Stimulated activated CD4-positive, alpha-beta T cell treated with anti-CD3 and anti-CD28 coated beads, Interleukin-15, amount 100 ng/mL, for 48 hours (primary cell): ENCODE measurements around the gene GPC3.
A peak's percentile ranks its signal among the peaks of the same experiment; 100 is the strongest.
"Not testable (repeated sequence)": the region's sequence is repeated elsewhere in the genome, so short reads cannot be mapped to it uniquely, and the experiment has no call there.

ENCODE experiments used
- DNase-seq, 2 donors: peaks; one replicate each; pipeline ENCODE4 v3.0.0-alpha.2; 2020; ENCODE audit warnings: low read depth in 2 of 2

Gene GPC3

DNA sequence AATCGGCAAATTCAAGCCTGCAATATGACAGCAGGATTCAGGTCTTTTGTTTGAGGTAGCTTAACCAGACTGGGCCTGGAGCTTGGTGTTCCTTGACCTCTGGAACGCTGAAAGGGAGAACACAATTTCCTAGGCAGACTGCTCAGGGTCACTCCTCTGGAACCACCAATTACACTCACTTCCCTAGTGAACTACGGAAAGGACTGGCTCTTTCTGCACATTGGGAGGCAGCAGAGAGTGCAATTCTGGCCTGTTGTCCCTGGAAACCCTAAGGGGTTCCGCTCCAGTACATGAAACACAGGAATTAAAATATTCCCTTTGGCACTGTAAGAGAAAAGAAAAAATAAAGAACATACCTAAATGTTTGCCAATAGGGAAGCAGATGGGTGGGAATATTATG lies 58.6 kb downstream of the GPC3 start:
- DNase-seq, result no peak

DNA sequence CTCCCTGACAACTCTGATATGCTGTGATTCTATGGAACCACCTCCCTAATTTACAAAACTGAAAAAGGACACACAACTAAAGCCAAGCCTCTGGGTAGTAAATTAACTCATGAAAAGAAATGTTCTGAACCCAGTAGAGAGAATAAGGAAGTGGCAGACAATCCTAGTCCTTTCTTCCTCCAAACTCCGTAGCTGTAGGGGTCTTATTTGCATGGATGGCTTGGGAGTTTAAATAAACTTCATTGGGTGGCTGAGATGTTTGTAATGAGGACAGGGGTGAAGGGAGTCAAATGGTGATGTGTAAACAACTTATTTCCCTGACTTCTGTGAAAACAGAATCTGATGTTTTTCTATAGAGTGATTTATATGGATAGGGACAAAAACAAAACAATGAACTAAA lies 59.3 kb downstream of the GPC3 start:
- DNase-seq, result no peak

DNA sequence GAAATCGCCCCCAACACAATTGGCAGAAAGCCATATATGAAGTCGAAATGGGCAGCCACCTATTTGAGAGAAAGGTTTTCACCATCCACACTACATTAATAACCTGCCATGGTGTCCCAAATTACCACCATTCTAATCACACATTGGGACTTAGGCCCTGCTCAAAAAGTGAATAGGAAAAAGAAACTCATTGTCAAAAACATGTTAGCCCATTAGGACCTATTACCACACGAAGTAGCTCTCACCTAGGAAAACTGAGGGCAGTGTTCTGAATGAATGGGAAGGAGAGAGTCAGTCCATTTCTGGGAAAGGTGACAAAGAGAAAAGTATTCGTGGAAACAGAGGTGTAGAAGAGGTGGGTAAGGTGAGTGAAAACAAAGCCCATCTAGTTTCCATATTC lies 60.8 kb downstream of the GPC3 start:
- DNase-seq, result no peak

DNA sequence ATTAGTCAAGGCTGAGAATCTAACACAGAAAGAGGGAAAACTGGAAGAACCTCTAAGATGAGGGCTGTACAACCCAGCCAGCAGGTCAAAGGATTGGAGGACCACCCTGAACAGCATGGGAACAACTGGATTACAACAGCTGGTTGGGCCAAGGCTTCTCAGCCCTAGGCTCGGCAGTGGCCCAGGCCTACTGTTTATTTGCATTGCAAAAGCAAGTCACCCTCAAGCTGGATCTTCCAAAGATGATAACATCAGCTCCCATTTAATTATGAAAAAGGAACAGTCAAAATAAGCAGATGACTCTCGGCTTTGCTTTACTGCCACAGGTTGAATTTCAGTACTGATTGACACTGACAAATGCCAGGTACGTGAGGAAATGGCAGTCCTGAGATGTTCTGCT lies 61.8 kb downstream of the GPC3 start:
- DNase-seq, result no peak

DNA sequence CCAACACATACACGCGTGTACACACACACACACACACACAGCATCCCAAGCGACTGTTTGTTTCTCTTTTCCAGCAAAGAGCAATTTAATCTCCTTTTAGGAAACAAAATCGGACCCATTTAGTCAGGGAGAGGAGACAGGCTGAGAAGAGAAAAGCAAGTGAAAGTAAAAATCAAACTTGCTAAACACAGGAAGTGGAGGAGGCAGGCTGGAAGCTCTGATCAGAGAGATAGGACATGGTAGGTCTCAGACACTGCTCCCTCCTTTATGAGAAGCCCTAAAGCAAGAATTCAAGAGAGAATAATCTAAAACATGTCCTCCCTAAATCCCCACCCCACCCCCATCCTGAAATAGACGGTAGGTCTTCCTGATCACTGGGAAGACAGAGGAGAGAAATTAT lies 62.3 kb downstream of the GPC3 start:
- DNase-seq, result no peak

DNA sequence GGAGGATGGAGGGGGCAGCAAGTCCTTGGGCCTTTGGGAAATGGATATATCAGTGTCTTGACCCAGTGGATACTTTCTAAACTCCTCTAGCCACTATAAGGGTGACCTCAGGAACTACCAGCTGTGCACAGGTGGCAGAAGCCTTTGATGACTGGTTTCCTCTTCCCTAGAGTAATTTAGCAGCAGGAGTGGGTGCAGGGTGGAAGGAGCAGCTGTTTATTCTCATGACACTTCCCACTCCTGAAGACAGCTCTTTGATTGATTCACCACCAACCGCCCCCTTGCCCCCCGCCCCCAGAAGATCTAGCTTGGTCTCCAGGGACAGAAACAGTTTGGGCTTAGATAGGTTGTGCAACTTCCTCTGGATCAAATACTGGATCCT lies 63.0 kb downstream of the GPC3 start:
- DNase-seq, result no peak

DNA sequence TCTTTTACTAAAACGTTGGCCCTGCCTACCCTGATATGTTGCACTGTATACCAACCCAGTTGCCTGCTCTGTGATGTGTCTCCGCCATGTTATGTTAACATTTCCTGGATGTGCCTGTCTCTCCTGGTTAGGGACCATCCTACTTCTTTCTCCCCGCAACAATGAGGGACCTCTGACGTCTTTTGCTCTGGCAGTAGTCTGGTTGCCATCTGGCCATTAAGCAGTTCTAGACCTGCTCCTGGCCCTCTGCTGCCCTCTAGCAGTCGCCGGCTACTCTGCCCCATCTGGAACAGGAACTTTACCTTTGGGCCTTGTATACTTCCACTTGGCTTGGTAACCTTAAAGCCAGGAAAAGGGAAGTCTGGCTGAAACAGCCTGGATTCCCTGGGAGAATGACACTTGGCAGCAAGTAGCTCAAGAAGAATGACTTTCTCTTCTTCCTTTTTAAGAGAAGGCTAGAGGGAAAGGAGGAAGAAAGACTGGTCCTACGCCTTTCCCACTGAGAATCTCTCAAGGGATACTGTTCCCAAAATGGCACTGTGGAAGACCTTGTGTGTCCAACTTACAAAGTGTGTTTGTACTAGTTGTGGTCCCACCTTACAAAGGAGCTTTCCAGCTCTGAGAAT lies 63.5 kb downstream of the GPC3 start:
- DNase-seq, result peak in 1 of 2 donors; percentile 45

DNA sequence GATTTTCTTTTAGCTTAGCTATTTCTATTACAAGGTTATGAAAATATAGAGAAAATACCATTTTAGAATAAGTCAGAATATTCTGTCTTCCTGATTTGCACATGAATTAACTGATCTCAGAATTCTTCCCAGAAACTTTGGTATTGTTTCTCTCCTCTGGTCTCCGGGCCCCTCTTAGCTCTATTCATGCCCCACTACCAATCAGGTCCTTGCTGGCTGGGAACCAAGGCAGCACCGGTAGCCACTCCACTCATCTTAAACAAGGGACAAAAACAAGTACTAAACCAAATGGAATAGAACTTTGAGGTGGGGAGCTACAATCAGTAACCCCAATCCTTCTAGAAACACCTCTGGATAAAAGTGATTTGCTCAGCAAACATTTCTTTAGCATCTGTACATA lies 64.3 kb downstream of the GPC3 start:
- no peak for DNase-seq

DNA sequence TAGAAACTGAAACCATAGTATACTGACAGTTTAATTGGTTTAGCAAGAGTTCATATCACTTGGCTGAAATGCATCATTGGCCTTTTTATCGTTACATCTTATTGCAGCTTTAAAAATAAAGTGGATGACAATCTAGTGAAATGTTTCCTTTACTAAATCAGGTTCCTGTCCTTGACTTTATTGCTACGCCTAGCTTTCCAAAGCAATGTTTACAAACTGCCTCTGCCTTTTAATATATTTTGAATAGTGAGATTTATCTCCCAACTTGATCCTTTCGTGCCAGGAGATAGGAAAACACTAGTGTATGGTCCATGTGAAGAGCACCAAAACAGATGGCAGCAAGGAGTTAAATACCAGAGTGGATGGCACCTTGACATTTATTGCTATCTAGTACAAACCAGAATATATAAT lies 67.0 kb downstream of the GPC3 start:
- no peak for DNase-seq

DNA sequence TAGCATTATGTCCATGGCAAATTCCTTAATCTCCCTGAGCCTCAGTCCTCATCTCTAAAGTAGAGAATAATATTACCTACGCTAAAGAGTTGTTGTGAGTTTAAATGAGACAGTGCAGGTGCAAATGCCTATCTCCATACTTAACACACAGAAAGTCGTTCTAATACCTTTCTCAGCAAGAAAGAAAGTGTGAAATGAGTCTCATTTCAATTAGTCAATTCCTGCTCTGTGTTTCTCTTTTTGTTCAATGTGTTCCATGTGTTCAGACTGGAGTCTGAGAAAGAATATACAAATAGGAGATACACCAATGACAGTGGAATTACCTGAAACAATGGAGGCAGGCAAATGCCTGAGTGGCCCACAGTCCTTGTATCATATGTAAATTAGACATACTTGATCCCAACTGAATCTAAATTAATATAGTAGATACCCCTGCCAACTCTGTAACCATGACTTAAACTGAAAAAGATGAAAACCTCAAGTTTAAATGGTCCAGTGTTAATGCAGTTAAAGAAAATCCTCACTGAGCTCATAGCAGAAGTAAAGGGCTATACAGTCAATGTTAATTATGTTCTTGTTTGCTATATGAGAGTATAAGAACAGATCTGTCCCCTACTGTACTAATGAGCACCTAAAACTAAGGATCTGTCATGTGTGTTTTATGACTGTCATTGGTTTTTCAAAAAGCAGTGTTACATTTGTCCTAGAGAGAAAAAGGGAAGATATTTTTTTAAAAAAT lies 68.2 kb downstream of the GPC3 start:
- DNase-seq, result no peak

DNA sequence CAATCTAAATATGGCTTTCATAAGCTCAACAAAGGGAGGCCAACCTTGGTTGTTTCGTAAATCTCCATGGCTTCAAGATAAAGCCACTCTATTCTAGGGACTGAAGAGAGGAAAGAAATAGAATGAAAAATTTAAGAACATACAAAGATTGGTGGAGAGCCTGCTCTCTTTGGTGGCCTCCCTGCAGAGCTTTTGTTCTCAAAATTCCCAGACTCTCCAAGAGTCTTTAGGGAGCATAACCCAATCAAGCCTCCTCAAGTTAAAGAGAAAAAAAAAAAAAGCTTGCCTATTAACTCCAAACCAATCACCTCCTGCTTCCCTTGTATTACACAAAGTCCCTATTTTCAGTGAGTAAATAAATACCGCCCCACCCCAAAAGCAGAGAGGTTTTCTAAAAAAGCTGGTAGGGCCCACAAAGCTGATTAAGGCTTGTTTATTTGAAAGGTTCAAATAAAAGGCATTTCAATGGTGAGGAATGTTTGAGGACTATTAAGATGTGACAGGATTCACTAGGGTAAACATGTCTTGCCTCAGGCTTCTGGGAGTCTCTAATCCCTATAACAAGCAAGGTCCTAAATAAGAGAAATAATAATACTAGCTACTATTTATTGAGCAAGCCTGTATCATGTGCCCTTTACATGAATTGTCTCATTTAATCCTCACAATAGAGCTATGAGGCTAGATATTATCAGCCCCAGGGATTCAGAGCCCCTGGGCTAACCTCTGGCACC lies 71.6 kb downstream of the GPC3 start:
- no peak for DNase-seq

DNA sequence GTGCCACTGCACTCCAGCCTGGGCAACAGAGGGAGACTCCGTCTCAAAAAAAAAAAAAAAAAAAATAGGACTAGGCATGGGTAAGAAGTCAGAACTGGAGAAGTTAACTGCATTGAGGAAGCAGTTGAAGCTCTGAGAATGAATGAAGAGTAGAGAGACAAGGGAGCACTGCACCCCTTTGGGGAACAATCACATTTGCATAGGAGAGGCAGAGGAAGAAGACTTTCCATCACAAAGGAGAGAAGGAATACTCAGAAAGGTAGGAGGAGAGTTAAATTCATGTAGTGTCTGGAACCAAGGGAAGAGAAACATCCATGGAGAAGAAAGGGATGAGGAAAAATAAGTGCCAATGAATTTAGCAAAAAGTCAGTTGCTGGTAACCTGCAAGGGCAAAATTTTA lies 72.4 kb downstream of the GPC3 start:
- no peak for DNase-seq

DNA sequence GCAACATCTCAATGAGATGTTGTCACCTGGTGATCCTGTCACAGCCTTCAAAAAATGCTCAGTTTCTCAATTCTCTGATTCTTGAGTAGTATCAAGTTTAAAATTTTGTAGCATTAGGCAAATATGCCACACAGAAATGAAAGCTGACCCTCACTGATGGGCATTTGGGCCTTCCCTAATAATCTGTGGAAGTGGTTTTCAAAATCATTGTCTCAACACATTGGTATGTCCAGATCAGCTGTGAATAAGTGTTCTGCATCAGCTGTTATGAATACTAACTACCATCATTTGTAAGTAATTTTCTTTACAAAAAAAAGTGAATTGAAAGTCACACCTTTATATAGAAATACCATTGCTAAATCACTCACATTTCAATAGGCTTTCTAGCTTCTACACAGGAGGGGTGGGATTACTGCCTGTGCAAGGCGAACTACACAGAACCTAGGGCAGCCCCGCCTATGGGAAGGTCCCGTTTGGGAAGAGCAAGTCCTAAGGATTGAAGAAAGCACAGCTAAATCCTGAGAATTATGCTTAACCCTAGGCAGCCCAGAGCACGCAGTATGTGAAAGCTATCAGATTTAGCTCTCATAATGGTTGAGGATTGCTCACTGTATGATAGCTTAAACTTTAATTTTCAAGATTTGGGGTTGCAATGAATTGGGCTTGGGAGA lies 73.4 kb downstream of the GPC3 start:
- no peak for DNase-seq

DNA sequence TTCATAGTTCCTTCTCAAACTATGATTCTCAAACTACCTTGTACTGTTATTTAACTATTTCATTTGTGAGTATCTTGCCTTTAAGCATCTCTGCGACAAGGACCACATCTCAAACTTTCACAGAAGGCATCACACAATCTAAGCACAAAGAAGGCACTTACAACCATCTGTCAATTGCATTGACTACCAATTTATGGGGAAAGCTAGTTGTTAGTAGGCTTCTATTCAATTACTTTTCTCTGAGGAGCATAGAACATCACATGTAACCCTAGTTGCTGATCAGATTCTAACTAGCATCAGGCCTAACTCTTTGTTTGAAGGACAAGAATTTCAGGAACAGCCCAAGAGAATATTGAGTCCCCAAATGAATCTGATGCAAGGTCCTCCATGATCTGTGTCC lies 74.9 kb downstream of the GPC3 start:
- DNase-seq, result no peak

DNA sequence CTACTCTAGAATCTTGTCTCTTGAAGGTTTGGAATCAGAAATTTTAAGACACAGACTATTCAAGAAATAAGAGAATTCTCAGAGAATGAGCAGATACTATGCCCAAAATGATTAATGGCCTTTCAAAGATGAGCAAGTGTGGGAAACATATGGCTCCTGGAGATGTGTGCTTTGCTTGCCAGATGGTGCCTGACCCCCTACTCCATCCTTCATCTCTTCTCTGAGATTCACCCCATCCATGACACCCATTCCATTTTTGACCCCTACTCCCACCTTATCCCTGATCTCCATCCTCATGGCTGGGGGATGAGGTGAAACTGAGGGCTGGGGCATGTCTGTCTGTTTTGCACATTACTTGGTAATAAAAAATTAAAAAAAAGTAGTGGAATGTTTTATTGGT lies 75.5 kb downstream of the GPC3 start:
- no peak for DNase-seq

DNA sequence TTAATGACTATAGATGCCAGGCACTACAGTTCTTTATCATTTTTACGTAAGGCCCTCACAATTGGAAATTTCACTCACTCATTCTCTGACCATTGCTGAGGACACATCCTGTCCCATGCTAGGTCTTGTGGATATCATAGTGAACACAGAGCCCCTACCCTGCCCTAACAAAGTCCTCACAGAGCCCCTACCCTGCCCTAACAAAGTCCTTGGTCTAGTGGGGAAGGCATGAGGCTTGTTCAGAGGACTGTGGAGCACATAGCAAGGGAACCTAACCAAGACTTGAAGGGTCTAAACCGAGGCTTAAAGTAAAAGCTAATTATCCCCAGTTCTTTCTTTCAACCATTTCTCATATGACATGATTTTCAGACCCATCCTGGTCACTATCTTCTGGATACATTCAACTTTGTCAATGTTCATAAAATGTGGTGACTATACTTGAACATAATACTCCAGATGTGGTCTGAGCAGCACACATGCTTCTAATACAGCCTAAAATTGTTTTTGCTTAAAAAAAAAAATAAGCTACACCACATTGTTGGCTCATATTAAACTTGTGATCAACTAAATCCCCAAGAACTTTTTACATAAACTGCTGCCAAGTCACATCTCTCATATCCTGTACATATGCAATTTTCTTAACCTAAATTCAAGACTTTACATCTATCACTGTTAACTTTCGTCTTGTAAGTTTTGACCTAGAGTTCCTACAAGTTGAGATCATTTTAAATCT lies 77.0 kb downstream of the GPC3 start:
- DNase-seq, result no peak

DNA sequence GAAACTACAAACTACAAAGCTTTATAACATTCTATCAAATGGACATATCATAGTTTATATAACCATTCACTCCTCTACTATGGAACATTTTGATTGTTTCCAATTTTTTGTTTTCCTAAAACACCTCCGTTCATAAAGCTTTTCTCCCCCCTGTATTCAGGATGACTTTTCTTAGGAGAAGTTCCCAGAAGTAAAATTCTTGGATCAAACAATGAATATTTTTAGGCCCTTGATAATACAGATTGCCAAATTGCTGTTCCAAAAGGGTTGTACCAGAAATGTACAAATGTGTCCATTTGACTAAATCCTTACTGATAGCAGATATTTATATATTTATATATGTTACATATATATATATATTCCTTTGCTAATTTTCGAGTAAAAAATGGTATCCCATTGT lies 77.8 kb downstream of the GPC3 start:
- DNase-seq, result no peak

DNA sequence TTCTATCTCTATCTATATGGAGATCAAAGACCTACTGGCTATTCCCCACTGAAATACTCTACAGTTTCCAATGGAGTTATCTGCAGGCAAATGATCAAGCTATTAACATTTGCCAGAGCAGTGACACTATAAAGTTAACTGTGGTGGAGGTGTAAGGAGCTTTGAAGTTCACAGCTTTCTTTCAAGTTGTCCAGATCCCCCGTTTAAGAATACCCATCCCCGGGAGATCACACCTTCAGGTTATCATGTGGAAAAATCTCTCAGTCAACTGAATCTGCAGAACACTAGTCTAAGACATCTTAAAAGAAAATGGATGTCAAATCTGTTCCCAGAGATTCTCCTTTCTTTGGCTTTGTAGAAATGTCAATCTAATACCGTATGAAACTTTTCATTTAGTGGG lies 80.1 kb downstream of the GPC3 start:
- no peak for DNase-seq

DNA sequence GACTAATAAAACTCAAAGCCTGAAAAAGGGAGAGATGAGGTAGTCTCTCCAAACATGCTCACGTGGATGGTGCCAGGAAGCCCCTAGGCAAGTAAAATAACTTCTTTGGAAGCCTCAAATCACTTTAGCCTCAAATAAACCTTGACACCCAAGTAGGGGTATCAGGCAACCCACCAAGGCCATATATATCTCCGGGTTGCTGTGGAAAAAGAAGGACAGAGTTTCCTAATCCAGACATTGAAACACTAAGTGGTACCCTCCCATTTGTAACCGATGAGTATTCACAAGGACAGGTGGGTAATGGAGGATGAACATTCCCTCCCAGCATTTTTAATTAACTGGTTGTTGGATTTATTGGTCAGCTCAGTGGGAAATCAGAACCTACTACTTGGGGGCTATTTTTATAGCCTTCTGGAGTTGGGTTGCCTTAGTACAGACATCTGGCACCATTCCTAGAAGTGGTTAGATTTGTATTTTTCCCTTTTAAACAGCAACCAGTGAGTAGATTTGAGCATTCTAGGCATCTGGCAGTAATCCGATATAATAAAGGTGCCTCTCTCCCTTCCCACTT lies 87.7 kb downstream of the GPC3 start:
- DNase-seq, result no peak

DNA sequence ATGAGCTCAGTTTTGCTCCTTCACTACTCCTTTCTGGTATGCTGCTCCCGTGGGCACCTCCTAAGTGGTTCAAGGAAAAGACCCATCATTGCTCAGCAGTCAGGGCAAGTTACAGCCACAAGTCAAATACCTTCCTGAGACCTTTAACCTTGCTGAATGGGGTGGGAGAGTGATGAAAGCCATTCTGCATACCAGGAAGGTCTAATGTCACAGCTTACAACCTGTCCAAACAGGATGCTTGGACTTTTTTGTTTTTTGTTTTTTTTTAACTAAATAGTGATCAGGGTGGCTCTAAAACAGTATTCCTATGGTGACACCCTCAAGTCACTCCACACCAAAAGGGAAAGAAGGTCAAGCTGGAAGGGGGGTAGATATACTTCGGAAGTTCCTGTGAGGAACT lies 93.1 kb downstream of the GPC3 start:
- no peak for DNase-seq

DNA sequence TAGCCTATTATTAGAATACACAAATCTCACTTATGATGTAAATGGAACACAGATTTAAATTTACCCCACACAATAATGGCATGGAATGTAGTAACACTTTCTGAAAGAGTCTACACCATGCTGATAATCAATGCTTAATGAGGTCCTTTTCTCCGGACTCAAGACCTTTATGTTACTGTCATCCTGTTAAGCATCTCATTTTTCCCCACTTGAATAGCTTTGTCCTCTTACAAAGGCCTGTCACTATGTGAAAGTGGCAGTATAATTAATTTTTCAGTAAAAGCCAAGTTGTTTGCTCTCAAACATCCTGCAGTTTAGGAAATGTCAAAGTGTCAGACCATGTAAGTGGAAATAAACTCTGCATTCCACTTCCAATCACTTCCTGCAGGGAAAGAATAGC lies 96.4 kb downstream of the GPC3 start:
- no peak for DNase-seq

DNA sequence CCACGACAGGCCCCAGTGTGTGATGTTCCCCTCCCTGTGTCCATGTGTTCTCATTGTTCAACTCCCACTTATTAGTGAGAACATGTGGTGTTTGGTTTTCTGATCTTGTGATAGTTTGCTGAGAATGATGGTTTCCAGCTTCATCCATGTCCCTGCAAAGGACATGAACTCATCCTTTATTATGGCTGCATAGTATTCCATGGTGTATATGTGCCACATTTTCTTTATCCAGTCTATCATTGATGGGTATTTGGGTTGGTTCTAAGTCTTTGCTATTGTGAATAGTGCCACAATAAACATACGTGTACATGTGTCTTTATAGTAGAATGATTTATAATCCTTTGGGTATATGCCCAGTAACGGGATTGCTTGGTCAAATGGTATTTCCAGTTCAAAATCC lies 97.3 kb downstream of the GPC3 start:
- not testable (repeated sequence) for DNase-seq
